ENCODE results near the gene TC2N.
A peak's percentile ranks its signal among the peaks of the same experiment; 100 is the strongest.
"Not testable (repeated sequence)": the region's sequence is repeated elsewhere in the genome, so short reads cannot be mapped to it uniquely, and the experiment has no call there.

The TC2N gene

DNA sequence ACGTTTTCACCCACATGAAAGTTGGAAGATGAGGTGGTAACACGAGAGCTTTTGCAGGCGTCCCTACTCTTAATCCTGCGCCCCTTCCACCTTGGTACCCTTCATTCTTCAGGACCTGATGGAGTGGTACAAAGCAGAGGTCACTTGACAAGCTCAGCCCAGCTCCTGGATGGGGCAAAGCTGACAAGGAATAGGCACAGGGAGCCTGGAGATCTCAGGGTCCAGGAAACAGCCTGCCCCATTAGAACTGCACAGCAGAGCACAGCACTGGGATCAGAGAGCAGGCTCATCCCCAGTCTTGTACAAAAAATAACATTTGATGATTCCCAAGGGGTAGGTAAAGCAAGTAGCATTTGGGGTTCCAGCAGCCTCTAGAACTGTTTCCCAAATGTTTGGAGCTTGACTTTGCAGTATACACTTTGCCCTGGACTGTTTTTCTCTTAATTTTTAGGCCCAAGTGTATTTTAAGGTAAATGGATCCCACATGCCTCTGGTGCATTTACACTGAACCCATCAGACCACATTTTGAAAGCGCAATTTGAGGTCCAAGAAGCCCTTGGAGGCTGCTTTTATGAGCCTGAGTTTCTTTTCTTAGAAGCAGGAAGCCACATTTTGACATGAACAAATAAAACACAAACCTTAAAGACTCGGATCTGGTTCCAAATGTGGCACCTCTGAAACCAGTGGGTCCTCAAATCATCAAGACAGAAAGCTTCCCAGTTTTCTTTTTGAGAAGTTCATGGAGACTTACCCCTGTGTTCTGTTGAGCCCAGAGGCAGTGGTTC lies 633 bp downstream of the TC2N start:
- no peak for DNase-seq

DNA sequence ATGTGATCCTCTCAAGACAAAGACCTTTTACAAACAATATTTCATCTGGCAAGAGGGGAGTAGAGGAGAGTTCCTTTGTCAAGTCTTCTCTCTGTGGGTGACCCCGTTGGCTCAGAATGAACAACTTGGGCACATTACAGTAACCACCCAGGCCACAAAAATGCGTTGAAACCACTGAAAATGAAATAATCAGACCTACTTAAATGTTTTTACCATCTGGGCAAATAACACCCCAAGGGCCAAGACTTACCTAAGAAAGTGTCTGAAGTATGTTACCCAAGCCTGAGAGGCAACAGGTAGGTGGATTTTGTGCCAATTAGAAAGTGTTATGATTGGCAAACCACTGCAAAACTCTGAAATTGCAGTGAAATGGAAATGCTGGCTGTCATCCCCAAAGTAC lies 1.3 kb downstream of the TC2N start:
- DNase-seq = peak; percentile 28

GRCh38 chr14:91862417-91862816 lies 4.9 kb downstream of the TC2N start:
- no peak for DNase-seq

DNA sequence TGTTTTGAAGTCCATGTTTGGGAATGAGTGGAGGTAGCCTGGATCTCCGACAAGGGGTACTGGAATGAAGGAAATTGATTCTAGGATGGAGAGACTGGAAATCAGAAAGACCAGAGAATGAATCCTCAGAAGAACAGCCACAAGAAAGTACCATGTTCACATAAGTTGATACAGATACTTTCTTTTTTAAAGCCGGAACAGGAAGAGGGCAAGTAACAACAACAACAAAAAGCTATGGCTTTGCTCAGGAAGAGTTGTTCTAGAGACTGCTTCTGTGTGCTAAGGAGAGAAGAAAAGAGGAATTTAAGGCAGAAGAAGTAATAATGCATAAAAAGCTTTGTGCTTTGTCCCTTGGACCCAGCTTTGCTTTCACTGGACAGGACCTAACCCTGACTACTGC lies 6.2 kb downstream of the TC2N start:
- DNase-seq = no peak

DNA sequence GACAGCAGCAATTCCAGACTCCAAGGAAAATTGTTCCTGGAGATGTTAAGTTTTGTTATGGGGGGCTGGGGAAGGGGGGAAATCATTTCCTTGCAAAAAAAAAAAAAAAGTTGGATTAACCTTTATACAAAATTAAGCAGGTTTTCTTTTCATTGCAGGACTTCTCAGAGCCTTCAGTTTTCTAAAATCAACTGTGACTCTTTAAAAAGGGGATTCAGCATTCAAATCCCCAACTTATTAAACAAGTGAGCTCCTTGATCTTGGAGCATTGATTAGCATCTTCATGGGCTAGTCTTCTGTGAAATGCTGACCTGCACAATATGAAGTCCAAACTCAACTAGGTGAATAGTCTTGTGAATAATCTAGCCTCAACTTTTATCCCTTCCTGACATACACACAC lies 7.1 kb downstream of the TC2N start:
- DNase-seq = no peak

DNA sequence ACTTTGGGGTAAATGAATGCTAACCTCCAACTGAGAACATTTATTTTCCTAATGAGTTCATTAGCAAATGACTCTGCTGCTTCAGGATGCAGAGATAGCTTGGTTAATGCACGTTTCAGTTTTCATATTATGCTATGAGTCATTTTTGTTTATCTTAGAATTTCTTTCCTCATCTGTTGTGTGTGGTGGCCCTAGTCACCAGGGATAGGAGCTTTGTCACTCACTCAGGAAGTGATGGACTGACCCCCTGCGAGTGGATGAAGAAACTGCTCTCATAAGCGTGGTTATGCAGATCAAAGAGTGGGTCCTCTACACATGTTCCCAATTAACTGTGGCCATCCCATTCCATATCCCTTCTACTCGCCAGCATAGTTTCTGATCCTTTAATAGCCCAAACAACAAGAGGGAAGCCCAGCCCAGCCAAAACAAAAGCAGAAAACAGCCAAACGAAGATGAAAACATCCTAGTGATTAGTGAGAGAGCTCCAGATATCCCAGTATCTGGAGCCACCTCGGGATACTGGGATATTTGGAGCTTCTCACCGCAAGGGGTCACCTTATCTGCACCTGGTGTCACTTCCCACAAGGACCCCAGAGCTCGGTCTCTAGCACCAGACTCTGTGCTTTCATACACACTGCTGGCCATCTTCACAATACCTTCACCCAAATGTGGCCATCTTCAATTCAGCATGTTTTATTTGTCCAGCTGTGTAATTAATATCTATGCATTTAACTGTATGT lies 8.6 kb downstream of the TC2N start:
- DNase-seq = peak; percentile 81

DNA sequence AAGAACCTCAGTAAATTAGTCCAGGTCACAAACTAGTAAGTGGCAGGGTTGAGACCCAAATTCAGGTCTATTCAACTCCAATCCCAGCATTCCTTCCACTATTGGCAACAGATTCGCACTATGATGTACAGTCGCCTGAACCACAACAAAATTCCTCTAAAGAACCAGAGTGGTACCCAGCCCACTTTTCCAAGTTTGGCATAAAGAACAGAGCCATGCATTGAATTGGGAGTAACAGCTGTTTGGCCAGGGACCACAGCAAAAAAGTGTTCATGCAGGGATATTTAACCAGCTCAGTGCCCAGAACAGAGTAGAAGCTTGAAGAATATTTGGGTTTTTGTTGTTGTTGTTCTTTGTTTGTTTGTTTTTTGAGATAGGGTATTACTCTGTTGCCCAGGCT lies 9.7 kb downstream of the TC2N start:
- DNase-seq = no peak

GRCh38 chr14:91854327-91854934 lies 12.9 kb downstream of the TC2N start:
- DNase-seq = no peak

- DNase-seq = no peak
These were observed 15.8 kb downstream of the TC2N start for GRCh38 chr14:91851563-91851962.

GRCh38 chr14:91848504-91849001 lies 18.8 kb downstream of the TC2N start:
- no peak for DNase-seq

DNA sequence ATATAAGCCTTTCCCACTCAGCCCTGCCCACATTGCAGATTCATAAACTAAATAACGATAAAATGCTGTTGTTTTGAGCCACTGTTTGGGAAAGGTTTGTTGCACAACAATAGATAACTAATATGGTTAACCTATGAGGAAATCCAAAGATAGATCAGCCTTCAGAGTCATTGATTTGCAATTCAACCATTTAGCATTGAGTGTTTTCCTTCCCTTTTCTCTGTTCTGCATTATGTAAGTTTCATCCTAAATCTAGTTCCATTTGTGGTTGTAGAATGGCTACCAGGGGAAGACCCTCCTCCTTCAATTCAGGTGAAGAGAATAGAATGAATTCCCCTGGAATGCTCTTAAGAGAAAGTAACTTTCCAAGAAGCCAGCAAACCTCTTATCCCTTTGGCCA lies 19.6 kb downstream of the TC2N start:
- no peak for DNase-seq

- no peak for DNase-seq
These were observed 21.7 kb downstream of the TC2N start for GRCh38 chr14:91845652-91846051.

DNA sequence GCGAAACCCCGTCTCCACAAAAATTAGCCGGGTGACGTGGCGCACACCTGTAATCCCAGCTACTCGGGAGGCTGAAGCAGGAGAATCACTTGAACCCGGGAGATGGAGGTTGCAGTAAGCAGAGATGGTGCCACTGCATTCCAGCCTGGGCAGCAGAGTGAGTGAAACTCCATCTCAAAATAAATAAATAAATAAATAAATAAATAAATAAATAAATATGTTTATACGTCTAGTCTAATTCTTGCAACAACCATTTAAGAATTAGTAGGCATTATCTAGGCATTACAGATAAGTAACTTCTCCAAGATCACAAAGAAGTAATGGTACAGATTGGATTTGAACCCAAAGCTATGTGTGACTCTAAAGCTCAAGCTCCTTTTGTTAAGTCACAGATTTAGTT lies 22.3 kb downstream of the TC2N start:
- not testable (repeated sequence) for DNase-seq

DNA sequence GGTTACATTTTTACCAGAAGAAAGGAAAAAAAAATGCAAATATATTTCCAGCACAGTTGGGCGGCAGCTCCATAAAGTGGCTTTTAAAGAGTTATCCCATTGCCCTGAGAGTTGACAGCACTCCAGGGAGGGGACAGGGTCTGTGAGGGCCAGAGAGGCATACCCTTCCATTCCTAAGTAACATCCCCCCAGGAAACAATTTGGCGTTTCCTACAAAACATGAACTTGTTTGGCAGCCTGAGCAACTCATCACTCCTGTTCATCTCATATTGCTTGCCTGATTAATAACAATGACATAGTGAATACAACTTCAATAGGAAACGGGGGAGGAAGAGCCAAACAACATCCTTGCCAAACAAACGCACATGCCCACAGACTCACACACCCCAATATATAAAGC lies 23.3 kb downstream of the TC2N start:
- no peak for DNase-seq

DNA sequence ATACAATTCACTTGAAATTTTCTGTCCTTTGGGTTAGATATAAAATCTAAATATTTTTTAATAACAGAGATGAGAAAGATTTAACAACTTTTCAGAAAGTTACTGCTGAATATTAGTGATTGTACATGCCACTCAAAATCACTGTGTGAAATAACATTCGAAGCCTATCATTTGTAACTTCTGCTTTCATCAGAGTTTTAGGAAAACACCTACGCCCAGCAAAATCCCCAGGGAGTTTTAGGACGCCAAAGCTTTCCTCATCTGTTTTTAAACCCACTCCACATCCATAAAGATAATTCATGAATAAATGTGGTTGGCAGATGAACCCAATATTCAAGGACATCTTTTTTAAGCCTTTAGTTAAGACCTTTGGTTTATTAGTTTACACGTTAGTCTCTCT lies 23.9 kb downstream of the TC2N start:
- DNase-seq = no peak

DNA sequence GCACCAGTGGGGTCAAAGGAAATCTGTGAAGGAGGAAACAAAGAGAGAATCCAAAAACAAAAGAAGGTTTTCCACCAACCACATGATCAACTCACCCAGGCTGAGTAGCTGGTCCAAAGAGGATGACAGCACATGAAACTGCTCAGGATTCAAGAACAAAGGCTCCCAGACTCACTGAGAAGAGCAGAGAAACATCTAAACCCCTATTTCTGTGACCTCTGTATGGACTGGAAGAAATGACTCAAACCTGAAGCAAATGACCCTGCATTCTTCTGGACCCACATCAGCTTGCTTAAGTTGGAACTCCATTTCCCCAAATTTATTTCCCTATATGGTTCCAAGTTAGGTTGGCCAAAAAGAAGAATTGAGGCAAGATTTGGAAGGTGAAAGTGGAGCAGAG lies 26.3 kb downstream of the TC2N start:
- DNase-seq = peak; percentile 11

- DNase-seq = no peak
These were observed 27.6 kb downstream of the TC2N start for GRCh38 chr14:91839749-91840148.

DNA sequence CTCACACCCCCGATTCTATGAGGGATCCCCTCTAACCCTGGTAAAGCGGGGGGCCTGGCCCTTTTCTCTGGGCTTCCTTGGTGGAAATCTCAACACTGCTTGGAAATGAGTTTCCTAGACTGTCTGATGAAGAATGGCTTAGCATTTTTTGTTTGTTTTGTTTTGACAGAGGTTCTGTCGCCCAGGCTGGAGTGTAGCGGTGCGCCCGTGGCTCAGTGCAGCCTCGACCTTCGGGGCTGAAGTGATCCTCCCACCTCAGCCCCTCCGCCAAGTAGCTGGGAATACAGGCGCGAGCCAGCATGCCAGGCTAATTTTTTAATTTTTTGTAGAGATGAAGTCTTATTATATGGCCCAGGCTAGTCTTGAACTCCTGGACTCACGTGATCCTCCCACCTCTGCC lies 30.3 kb downstream of the TC2N start:
- DNase-seq = no peak

DNA sequence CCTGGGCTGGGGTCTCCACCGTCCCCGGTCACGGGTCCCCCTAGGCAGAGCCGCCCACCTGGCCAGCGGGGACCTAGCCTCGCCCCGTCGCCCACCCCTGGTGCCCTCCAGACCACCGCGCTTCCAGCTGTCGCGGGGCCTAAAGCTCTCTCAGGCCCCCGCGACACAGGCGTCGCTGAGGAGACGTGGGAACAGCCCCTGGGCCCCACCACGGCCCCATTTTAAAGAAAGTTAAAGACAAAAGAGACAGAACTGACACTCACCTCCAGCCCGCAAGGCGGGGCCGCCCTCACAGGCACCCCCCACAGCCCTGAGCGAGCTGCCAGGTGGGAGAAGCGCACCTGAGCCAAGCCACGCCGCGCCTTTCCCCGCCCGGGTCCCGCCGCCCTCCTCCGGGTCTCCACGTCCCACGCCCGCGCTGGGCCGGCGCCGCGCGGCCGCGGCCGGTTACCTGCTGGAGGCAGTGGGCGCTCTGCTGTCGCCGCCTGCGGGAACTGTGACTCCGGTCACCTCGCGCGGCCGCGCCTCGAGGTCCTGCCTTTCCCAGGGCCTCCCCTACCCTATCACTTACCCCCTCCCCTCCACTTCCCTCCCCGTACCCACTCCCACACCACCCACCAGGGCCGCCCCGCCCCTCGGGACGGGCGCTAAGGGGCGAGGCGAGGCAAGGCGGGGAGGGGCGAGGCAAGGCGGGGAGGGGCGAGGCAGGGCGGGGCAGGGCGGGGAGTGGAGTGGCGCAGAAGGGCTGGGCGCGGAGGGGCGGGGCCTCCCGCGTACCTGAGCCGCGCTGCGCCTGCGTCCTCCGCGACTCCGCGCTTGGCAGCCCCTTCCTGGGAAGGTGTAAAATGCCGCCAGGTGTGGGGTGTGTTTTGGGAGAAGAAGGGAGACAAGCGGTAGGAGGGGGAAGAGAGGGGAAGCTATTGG lies 31.2 kb downstream of the TC2N start:
- peak; percentile 24 for DNase-seq

- DNase-seq = no peak
These were observed 32.0 kb downstream of the TC2N start for GRCh38 chr14:91835197-91835919.

GRCh38 chr14:91834571-91834970 lies 32.8 kb downstream of the TC2N start:
- no peak for DNase-seq

DNA sequence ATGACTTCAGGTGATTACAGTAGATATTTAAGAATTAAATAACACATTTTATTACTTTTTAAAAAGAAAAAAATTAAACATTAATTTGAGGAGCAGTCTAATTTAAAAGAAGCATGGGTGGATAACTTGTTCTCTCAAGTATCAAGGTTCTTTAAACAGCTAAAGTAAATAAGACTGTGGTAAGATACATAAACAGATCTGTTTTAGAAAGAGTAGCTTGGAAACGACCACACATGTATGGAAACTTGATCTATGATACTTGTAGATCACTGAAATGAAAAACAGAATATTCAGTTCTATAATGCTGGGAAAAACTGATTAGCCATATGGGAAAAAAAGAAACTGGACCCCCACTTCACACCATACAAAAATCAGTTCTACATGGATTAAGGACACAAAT lies 36.0 kb downstream of the TC2N start:
- no peak for DNase-seq
